Hepatic stellate cell (primary cell): ENCODE results near the gene TNNI3K.

ENCODE experiments used
- DNase-seq: peaks from one replicate; pipeline ENCODE4 v3.0.0; 2011; ENCODE audit warnings: low spot score

Gene TNNI3K

DNA sequence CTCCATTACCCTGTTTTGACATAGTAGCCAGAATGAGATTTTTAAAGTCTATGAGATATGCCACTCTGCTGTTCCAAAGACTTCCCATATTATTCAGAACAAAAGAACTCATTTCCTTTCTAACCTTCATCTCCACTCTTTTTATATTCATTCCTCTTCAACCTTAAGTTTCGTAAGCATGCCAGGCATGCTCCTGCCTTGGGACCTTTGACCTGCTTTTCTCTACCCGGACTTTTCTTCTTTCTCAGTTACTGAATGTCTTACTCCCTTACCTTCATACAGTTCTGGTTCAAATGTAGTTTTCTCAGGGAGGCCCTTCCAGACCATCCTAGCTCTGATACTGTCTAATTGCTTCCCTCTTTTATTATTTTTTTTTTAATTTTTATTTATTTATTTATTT lies 81.1 kb downstream of the TNNI3K start:
- no peak for DNase-seq

GRCh38 chr1:74317663-74318062 lies 82.5 kb downstream of the TNNI3K start:
- no peak for DNase-seq

DNA sequence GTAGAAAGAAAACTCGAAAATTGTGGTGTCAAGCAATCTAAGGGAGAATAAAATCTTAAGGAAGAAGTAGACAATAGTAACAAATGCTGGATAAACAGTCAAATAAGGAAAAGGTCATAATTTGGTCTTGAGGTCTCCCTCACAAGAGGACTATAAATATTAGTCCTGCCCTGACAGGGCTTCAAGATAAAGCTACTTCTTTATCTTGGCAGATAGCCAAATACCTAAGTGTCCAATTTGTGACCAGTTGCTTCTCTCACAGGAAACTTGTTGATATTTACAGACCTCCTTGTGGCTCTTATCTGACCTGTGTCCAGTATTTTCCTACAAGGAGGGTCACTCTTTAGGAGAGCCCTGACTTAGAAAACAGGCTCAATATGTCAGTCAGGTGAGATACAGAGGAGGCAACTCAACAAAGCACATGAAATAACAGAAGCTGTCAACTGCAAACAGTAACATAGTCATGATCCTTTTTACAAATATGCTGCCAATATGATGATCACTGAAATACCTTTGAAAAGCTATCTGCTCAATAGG lies 88.8 kb downstream of the TNNI3K start:
- DNase-seq = no peak

- no peak for DNase-seq
Observed at GRCh38 chr1:74324684-74325448, 89.7 kb downstream of the TNNI3K start.

DNA sequence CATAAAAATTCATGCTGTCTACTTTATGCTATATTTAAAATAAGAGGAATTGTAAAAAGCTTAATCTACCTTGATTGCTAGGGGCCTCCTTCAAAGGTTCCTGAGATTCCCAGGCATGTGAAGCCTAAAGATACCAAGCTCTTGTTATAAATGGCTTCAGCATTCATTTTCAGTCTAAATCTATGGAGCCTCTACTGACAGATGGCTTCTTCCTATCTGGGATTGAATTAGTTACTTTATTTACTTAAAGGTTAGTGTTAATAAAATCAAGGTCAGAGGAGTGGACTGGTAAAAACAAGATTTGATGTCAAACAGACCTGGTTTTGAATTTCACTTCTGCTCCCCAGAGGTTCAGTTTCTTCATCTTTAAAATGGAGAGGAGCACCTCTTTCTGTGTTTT lies 93.7 kb downstream of the TNNI3K start:
- DNase-seq = no peak

GRCh38 chr1:74333244-74333643 lies 98.1 kb downstream of the TNNI3K start:
- no peak for DNase-seq

- DNase-seq = no peak
Observed at GRCh38 chr1:74334147-74334546, 99.0 kb downstream of the TNNI3K start.

- no peak for DNase-seq
Observed at GRCh38 chr1:74340656-74341055, 105.5 kb downstream of the TNNI3K start.

DNA sequence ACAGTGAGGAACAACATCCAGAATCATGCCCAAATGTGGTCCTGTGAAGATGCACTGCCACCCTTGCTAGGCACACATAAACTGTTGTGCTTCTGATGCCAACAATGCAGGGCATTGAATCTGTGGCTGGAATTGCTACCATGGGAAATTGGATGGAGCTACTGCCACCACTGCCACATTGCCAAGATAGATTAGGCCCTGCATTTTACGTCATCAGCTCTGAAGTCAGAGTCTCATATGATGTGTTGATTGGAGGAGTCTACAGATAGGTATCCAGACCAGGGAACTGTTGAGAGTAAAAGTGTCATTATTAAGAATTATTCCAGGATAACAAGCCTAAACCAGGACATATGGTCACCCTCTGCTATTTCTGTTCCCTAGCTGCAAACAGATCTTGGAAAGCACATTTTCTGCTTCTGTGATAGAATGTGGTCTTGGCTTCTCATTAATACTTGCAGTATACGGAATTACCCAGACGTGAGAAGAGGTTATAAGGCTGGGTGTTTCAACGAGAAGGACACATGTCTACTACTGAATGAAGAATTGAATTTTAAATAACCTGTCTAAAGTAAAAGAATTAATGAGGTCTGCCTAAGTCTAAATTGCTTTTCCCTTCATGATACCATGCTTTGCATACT lies 106.6 kb downstream of the TNNI3K start:
- no peak for DNase-seq

- no peak for DNase-seq
Observed at GRCh38 chr1:74343216-74343615, 108.0 kb downstream of the TNNI3K start.

GRCh38 chr1:74344387-74344786 lies 109.2 kb downstream of the TNNI3K start:
- no peak for DNase-seq

DNA sequence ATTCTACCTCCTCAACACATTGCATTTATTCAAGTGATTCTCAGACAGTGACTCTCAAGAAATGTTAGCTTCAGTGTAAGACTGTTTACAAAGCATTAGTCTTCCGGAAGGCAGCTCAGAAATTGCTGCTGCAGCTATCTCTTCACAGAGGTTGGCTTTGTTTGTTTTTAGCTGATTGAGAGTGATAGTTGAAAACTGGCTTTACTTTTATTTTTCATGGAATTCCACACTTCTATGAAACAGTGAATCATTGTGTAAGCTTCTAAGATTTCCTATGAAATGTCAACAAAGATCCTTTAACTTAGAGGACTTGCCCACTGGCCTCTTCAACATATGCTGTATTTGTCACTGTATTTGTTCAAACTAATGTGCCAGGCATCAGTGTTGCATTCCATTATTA lies 121.3 kb downstream of the TNNI3K start:
- DNase-seq = peak; percentile 9

- DNase-seq = no peak
Observed at GRCh38 chr1:74357150-74357549, 122.0 kb downstream of the TNNI3K start.

DNA sequence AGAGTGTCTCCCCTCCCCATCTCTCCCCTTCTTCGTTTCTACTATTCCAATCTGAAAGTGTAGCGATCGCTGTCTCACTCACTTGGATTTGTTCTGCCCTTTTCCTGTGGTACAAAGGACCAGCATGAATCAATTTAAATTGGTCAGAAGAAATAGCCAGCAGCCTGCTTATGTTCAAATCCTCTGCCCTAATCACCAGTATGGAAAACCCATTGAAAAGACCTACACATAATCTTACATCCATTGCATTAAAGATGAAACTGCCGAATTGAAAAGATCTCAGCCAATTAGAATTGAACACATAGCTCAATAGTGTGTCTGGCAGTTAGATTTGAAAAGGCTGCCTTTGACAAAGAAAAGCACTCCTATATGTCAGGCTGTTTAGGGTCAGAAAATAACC lies 122.6 kb downstream of the TNNI3K start:
- DNase-seq = no peak

- DNase-seq = no peak
Observed at GRCh38 chr1:74362691-74363090, 127.5 kb downstream of the TNNI3K start.

DNA sequence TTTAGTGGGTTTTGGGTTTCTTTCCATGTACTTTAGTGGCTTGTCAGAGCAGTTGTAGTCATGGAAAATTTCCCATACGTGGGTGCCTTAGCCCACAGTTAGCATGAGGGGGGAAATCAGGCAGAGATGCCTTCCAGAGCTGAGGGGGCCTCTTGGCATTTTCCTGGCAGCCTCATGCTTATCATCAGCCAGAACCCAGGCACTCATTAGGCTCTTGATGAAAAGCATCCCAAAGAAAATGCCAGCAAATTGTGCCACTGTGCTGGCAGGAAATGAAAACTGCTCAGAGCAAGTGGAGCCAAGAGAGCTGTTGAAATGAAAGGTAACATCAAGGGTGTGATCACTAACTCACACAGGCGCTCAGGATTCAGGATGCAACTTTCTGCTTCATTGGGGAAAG lies 128.0 kb downstream of the TNNI3K start:
- DNase-seq = no peak

DNA sequence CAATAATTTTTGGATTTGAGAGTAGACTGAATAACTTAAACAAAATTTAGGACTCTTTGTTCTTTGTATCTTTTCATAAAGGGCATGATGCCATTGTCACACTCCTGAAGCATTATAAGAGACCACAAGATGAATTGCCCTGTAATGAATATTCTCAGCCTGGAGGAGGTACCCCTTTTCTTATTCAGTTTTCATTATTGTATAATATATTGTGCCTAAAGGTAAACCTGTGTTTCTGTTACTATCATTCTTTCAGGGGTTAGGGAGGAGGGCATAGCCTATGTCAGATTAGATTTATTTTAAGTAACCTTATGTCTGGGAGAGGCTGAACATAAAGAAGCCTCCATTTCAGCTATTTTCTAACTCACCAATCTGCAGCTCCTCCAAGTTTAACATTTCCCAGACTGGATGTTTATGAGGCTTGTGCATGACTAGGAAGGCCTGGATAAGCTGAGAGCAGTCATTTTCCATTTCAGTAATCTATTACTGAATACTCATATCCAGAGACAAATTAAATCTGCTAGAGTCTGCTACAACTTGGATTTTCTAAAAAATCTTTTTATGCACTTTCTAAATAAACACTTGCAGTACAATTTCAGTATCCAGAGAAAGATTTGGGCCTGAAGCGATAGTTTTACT lies 132.1 kb downstream of the TNNI3K start:
- no peak for DNase-seq

- DNase-seq = peak; percentile 4
Observed at GRCh38 chr1:74368335-74368734, 133.1 kb downstream of the TNNI3K start.

GRCh38 chr1:74375376-74375775 lies 140.2 kb downstream of the TNNI3K start:
- no peak for DNase-seq

DNA sequence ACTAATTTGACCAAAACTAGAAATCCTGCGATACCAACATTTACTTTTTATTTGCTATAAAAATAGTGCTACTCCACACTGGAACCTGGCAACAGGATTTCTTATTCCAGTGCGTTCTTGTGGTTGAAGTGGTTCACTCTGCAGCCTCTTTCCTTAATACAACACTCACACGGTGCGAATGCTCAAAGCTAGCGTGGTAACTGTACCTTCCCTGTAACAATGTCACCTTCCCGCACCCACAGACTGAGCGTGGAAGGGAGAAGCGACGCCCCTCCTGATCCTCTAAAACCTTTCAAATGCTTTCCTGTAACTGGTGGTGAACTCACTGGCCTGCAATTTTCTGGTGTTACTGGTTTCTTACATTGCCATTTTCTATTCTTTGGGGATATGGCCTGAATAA lies 145.1 kb downstream of the TNNI3K start:
- no peak for DNase-seq

DNA sequence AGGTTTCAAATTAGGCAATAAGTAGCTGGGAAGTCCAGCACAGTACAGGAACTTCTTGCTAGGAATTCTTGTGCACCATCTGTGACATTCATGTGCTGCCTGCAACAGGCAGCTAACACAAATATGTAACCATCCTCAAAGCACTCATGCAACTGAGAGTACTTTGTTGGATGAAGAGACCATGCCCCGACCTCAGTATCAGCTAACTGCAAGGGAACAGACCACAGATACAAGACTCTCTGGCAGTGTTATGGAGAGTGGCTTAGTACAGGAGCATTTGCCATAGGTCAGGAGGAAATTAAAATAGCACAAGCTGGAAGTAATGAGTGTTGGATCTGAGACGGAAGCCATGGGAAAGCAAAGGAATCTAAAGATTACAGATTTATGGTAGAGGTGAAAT lies 153.7 kb downstream of the TNNI3K start:
- no peak for DNase-seq

DNA sequence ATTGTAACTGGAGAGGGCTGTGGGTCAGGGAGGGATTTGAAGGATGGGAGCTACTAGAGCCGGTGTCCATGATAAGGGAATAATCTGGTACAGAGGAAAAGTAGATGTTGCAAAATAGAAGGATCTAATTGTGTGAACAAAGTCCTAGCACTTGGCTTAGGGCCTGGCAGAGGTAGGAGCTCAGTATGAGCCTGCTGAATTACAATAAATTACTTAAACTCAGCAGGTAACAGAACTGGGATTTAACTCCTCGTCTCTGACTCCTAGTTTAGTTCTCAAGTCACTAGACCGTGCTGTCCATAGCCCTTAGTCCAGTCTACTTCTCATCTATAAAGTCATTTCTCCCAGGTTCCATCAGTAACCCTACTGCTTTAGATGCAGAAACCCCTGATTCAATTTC lies 157.0 kb downstream of the TNNI3K start:
- no peak for DNase-seq

DNA sequence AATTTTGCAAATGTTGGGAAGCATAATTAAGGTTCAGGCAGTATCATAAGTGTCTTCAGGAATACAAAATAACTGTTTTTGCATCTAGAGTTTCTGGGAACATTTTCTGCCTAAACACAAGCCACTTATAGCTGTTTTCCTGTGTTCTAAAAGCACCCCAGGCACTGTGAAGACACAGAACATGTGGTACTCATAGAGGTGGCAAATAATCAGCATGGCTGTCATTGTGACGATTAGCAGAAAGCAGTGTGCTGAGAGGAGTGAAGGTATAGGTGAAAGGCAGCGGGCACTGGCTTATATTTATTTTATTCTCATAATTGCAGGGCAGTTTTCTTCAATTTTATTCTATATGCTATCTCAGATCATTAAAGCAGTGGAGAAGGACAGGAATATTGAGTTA lies 157.7 kb downstream of the TNNI3K start:
- DNase-seq = no peak
